NCI-H146 (cell line): ENCODE results near the gene TMCC3.

ENCODE experiments used
- DNase-seq: peaks from one replicate; lab custom pipeline; 2025; lab: John Stamatoyannopoulos, UW

Gene TMCC3

DNA sequence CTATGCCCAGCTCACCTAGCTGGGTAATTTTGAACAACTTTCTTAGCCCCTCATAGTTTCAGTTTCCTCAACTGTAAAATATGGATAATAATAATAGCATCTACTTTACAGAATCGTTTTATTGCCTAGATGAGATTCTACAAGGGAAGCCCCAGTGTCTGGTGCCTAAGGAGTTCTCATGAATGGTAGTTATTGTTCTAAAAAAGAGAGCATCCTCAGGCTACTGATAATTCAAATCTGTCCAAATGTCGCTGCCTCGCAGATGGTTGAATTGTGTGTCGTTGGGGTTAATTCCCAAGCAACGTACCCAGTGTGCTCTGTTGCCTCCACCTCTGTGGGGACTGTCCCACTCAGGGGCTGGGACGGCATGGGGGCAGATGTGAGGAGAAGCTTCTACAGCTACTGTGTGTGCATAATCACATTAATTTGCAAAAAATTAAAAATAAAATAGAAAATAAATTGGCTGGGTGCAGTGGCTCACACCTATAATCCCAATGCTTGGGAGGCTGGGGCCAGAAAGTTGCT is 119.1 kb downstream of the TMCC3 start:
- DNase-seq, result no peak

GRCh38 chr12:94525951-94526350 is 124.4 kb downstream of the TMCC3 start:
- no peak for DNase-seq
